ENCODE data around the gene RNU2-1. TPM values are rescaled to one million over a fixed set of nuclear protein-coding genes. Genes with fewer than 3 reads are reported as not detected.

RNU2-1 gene
- total and polyA plus RNA-seq, 2 of the 13 experiments (the other 11 are each of a cell fraction or from before 2014, with no cell fraction given): not detected

DNA sequence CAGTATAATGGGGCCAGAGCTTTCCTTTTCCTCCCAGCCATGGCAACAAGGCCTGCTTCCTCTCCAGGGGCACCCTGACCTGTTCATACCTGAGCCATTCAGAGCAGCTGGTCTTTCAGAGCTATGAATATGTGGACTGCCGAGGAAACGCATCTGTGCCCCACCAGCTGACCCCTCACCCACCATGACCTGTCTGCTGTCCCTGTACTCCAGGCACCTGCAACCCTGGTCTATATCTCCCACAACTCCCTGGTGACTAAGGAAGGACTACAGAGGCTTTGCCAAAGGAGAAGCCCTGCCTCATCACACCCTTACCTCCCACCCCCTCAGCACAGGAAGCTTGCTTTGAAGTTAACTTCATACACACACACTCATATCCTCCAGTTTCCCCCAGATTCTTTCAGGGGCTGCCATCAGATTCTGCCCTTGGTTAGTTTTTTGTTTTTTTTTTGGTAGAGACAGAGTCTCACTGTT lies 16.1 kb downstream of the RNU2-1 start (continued):
- TF ChIP-seq ZSCAN9 (CRISPR knock-in tag; IDR thresholded peaks at IDR 0.05; ENCODE audit: borderline replicate concordance) (no peak), TFAP4 (IDR thresholded peaks at IDR 0.05; ENCODE audit: borderline replicate concordance, low read depth) (no peak), ZSCAN21 (CRISPR knock-in tag; IDR thresholded peaks at IDR 0.05; ENCODE audit: borderline replicate concordance) (no peak), ZNF546 (CRISPR knock-in tag; conservative IDR thresholded peaks at IDR 0.05) (peak; percentile 43; the same call in 1 of the 2 replicates), NCOA5 (CRISPR knock-in tag; IDR thresholded peaks at IDR 0.05) (no peak), NONO (IDR thresholded peaks at IDR 0.05) (no peak), NONO (CRISPR knock-in tag; conservative IDR thresholded peaks at IDR 0.05) (no peak), ZNF136 (CRISPR knock-in tag; IDR thresholded peaks at IDR 0.05; ENCODE audit: low read depth) (no peak), SMAD3 (CRISPR knock-in tag; IDR thresholded peaks at IDR 0.05) (no peak), ZNF788 (CRISPR knock-in tag; IDR thresholded peaks at IDR 0.05; ENCODE audit: borderline replicate concordance) (peak; percentile 11; the same call in 1 of the 2 replicates), ZNF557 (CRISPR knock-in tag; IDR thresholded peaks at IDR 0.05) (0 out of 2 replicates have a peak, but pooled peaks have one; percentile 3), SOX6 (IDR thresholded peaks at IDR 0.05) (no peak), SOX6 (CRISPR knock-in tag; IDR thresholded peaks at IDR 0.05) (no peak), ZNF781 (CRISPR knock-in tag; IDR thresholded peaks at IDR 0.05; ENCODE audit: borderline replicate concordance, not compliant biosample characterization) (no peak), ZNF619 (CRISPR knock-in tag; IDR thresholded peaks at IDR 0.05) (no peak), FOXP1 (IDR thresholded peaks at IDR 0.05) (no peak), FOXP1 (CRISPR knock-in tag; IDR thresholded peaks at IDR 0.05) (no peak), EED (CRISPR knock-in tag; IDR thresholded peaks at IDR 0.05) (peak; percentile 29; the same call in 1 of the 2 replicates), YEATS4 (CRISPR knock-in tag; IDR thresholded peaks at IDR 0.05; ENCODE audit: borderline replicate concordance) (no peak), ZNF24 (IDR thresholded peaks at IDR 0.05) (no peak), MEIS1 (CRISPR knock-in tag; IDR thresholded peaks at IDR 0.05; ENCODE audit: borderline replicate concordance) (0 out of 2 replicates have a peak, but pooled peaks have one; percentile 4), ZNF441 (CRISPR knock-in tag; IDR thresholded peaks at IDR 0.05; ENCODE audit: borderline replicate concordance) (no peak), ZNF256 (CRISPR knock-in tag; conservative IDR thresholded peaks at IDR 0.05) (0 out of 2 replicates have a peak, but pooled peaks have one; percentile 13), HDAC1 (CRISPR knock-in tag; IDR thresholded peaks at IDR 0.05) (no peak)
- TF ChIP-seq, protein P1, sequence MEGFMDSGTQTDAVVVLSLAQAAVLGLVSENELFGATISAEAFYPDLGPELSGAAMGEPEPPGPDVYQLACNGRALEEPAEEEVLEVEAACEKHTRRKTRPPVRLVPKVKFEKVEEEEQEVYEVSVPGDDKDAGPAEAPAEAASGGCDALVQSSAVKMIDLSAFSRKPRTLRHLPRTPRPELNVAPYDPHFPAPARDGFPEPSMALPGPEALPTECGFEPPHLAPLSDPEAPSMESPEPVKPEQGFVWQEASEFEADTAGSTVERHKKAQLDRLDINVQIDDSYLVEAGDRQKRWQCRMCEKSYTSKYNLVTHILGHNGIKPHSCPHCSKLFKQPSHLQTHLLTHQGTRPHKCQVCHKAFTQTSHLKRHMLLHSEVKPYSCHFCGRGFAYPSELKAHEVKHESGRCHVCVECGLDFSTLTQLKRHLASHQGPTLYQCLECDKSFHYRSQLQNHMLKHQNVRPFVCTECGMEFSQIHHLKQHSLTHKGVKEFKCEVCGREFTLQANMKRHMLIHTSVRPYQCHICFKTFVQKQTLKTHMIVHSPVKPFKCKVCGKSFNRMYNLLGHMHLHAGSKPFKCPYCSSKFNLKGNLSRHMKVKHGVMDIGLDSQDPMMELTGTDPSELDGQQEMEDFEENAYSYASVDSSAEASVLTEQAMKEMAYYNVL (CRISPR knock-in tag; IDR thresholded peaks at IDR 0.05; ENCODE audit: borderline replicate concordance): no peak
- TF ChIP-seq, protein P2, sequence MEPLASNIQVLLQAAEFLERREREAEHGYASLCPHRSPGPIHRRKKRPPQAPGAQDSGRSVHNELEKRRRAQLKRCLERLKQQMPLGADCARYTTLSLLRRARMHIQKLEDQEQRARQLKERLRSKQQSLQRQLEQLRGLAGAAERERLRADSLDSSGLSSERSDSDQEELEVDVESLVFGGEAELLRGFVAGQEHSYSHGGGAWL (CRISPR knock-in tag; IDR thresholded peaks at IDR 0.05): no peak
